SK-N-MC (cell line): ENCODE measurements around the gene CIDEA.

ENCODE experiments used
- EZH2 ChIP-seq: fragments of 200-600 bp; sonication (generic); IDR thresholded peaks from one replicate; pipeline ENCODE4 v1.6.1; 2017; ENCODE audit warnings: antibody characterized with exemption
- POLR2AphosphoS5 ChIP-seq: IDR thresholded peaks from 2 replicates; pipeline ENCODE4 v1.6.1; 2012; ENCODE audit warnings: mild to moderate bottlenecking, low read depth, low read length, borderline replicate concordance

DNA sequence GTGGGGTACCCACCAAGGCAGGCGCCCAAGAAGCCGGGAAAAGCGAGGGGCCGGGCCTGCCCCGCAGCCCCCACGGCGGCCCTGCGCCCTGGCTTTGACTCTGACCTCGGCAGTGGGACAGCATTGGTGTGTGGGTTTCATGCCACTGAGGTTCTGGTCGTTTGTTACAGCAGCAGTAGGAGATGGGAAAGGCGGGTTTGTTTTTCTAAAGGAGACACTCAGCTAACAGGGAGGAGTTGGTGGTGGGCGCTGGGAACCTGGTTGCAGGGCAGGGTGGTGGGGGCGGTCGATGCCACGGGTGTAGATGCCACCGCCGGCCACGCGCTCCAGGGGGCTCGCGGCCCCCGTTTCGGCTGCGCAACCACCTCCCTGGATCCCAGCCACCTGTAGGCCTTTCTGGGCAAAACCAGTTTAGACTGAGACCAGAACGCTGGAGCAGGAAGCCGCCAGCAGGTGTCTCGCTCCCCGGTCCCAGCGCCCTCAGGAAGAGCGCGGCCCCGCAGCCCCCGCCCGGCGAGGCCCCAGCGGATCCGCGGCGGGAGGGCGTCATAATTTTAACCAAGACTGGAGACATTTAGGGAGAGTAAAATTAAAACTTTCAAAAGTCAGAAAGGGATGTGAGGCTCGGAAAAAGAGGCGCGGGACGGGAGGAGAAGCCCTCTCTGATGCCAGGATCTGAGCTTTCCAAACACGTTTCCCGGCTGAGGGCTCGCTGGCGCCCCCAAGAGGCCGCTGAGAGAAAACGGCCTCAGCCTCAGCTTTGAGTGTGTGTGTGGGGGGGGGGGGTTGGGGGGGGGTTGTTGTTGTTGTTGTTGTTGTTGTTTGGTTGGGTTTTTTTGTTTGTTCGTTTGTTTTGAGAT lies 17.4 kb downstream of the CIDEA start:
- TF ChIP-seq EZH2 (no peak), POLR2AphosphoS5 (peak; percentile 33; the same call in 1 of the 2 replicates)
